ENCODE results near the gene FAM25G. TPM values are rescaled to one million over a fixed set of nuclear protein-coding genes. Genes with fewer than 3 reads are reported as not detected.

FAM25G gene
- total RNA-seq, 1 donor from 2014 or later, result not detected

DNA sequence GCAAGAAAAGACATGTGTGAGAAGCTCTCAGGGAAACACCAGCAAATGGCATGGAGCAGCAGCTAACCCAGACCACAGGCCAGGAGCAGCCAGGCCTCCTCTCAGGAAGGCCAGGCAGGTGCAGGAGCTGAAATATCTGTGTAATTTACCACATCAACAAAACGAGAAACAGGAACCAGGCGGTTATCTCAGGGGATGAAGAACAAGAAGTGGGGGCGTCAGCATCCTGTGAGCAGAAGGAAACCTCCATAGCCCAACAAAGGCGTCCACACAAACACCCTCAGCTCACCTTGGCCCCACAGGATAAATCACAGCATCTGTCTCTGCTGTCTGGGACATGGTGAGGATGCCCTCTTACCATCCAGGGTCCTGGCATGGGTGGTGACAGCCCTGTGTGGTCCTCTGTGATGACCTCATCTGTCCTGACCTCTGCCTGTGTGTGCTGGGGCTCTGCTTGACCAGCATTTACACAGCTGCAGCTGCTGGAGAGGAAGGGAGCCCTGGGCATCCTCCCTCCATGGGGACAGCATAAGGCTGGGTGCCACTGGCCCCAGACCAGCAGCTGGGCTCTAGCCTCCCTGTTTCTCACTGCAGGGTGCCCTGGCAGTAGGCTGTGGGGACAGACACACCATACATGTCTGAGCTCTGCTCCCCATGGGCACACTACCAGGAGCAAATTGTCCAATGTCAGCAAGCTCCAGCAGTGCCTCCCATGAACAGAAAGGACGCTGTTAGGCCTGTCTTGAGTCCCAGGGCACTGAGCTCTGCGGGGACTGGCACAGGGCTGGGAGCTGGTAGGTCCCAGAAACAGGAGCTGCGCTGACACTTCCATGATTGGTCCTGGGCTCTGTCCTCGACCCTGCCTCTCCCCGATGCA, 42.2 kb downstream of the FAM25G start:
- DNase-seq (ENCODE audit: low read depth), result no peak

DNA sequence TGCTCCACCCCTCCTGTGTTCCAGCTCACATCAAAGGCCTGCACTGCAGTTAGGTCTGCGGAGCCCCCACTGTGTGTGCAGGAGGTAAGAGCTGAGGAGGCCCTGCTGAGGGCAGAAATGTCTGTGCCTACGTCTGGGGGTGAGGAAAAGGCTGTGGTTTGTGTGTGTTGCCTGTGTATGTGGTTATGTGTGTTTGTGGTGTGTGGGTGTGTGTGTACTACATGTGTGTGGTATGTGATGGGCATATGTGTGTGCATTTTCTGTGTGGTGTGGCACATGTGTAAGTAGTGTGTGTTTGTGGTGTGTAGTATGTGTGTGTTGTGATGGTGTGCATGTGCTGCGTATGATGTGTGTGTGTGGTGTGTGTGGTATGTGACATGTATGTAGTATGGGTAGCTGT, 43.8 kb downstream of the FAM25G start:
- no peak for DNase-seq (ENCODE audit: low read depth)

DNA sequence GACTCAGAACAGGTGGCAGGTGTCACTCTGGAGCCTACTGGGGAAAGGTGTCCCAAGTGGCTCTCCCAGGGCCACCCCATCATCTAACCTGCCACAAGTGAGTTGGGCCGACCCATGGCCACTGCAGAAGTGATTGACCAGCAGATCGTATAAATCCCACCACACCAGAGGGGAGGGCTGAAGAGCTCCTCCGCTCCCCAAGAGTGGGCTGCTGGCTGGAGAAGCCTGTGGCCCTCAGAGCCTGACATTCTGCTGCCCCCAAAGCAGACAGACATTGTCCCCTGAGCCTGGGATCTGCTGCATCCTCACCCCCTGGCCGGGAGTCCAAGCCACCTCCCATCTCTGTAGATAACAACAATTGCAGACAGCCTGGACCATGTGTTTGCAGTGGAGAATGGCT, 44.3 kb downstream of the FAM25G start:
- no peak for DNase-seq (ENCODE audit: low read depth)

DNA sequence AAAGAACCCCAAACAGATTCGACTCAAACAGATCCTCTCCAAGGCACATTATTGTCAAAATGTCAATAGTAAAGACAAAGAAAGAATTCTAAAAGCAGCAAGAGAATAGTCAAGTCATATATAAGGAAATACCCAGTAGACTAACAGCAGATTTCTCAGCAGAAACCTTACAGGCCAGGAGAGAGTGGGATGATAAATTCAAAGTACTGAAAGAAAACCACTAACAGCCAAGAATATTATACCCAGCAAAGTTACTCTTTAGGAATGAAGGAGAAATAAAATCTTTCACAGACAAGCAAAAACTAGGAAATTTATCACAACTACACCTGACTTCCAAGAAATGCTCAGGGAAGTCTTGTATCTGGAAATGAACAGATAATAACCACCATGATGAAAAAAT, 45.8 kb downstream of the FAM25G start:
- DNase-seq (ENCODE audit: low read depth), result no peak

DNA sequence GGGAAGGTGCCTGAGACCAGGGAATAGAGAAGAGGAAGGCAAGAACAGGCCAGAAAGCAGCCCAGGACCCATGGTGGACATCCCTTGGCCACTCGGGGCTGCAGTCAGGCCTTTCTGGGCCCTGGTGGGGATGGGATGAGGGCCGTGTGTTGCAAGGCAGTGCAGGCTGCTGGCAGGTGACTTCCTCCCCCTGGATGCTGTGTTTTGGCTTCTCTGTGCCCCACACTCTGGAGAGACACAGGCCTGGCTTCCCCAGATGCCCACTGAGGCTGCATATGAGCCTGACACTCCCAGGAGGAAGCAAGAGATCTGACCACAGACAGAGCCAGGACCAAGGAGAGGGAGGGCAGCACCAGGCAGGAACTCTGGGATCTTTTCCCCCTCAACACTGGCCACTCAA, 47.5 kb downstream of the FAM25G start:
- no peak for DNase-seq (ENCODE audit: low read depth)

DNA sequence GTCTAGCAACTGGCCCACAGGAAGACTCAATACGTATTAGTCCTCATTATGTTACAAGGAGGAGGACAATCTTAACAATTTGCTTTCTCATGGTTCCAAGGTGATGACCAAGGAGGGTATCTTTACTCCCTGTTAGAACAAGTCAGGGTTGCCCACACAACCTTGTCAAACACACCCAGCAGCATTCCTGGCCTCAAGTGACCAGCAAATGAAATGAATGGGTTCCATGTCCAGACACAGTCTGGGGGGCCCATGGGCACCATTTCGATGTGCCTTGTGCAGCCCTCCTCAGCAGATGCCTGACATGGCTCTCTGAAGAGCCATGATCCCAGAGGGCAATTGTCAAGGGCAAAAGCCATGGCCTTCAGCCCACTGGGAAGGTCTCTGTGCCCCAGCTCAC, 48.4 kb downstream of the FAM25G start:
- DNase-seq (ENCODE audit: low read depth), result no peak

DNA sequence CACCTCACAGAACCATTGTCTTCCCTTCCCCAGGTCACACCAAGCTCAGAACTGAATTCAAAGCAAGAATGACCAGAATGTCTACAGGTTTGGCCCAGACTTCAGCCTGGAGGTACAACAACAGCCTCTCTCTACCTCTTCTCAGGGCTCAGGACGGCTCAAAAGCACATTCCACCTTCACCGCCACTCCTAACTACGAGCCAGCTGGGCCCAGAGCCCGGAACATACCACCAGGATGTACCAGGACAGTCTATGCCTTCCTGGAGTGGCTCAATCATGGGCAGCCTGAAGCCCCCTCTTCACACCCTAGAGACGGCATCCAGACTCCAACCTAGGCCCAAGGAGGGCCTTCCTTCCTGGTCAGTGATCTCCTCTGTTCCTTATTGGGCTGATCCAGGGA, 49.1 kb downstream of the FAM25G start:
- DNase-seq (ENCODE audit: low read depth), result no peak

DNA sequence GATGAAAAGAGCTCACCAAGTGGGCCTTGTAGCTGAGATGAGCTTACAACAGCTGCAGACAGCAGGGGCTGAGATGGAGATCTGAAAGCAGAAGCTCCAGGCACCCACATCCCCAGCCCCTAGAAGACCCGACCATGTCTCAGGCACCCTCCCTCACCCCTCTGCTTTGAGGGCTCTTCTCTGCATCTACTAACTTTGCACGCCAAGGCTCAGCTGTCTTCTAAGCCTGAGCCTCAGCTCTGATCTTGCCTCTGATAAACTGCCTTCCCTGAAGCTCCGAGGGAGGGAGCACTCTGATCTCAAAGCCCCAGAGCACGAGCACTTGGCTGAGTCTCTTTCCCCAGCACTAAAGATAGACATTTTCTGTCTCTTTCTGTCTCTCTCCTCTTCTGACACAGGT, 49.6 kb downstream of the FAM25G start:
- DNase-seq (ENCODE audit: low read depth), result no peak

DNA sequence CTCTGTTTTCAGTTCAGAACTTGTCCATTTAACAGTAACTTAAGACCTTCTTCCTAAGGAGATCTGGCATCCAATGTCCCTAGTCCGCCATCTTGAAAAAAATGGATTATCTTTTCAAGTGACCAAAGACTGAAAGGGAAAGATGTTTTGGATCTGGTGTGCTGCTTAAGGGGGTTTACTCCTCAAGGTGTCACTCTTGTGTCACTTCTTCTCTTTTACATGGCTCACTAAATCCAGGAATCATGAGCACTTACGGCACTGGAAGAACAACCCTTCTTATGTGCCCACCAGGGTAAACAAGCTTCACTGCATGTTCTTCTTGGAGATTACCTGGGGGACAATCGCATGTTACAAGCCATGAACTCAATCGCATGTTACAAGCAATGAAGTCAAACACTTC, 51.3 kb downstream of the FAM25G start:
- DNase-seq (ENCODE audit: low read depth), result no peak

DNA sequence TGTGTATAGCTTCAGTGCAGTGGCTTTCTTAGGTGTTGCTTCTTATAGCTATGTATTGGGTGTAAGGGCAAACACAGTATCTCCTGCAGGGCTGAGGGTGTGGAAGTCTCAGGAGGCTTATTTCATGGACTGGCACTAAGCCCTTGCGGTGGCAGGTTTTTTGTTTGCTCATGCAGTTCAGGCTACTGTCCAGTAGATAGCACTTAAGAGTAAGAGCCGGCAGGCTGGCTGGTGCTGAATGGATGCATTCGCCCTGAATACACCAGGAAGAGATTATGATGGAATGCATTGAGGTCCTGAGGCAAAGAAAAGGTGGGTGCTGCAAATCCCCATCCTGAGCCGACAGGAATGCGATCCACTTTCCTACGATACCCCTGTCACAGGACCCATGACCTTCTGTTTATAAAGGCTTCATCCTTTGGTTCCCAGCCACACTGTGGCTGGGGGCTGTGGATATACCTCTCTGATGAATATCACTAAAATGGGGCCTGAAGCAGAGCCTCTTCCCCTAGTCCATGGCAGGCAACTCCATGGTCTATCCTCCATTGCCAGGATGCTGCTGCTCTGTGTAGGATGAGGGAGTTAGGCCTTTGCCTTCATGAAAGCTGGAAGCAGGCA, 52.5 kb downstream of the FAM25G start:
- DNase-seq (ENCODE audit: low read depth), result peak; percentile 73

Other genes with a start within 250 kb of the FAM25G start
- not detected in 2 replicates for gene GDF10, start 191.5 kb downstream of the FAM25G start, total RNA-seq
- gene GDF2, start 169.2 kb downstream of the FAM25G start, total RNA-seq, result not detected in 2 replicates
- not detected in 2 replicates for gene RBP3, start 143.3 kb downstream of the FAM25G start, total RNA-seq
- gene ZNF488, start 107.4 kb downstream of the FAM25G start, total RNA-seq, result 0.17 and 0.25 TPM in 2 replicates
- 0.30 and 6.1 TPM in 2 replicates for gene ANXA8, start 7.6 kb downstream of the FAM25G start, total RNA-seq
- gene AGAP9, start 31.9 kb upstream of the FAM25G start, total RNA-seq, result 0.35 and 6.8 TPM in 2 replicates

Measured in renal cortical epithelial cell (primary cell).